DMS53 treated with DMSO at 0.1 percent for 48 hours (cell line): ENCODE measurements around the gene ISOC1.

Experiments used
- DNase-seq: peaks from one replicate; lab custom pipeline; 2025; ENCODE audit not compliant: unreplicated experiment; lab: John Stamatoyannopoulos, UW

The ISOC1 gene

GRCh38 chr5:129124608-129125007 is 30.1 kb downstream of the ISOC1 start:
- DNase-seq = no peak

- DNase-seq = no peak
Measured at GRCh38 chr5:129125819-129126218, 31.3 kb downstream of the ISOC1 start.

- DNase-seq = no peak
Measured at GRCh38 chr5:129133553-129133952, 39.0 kb downstream of the ISOC1 start.

- no peak for DNase-seq
Measured at GRCh38 chr5:129135633-129136032, 41.1 kb downstream of the ISOC1 start.

- no peak for DNase-seq
Measured at GRCh38 chr5:129137637-129138036, 43.1 kb downstream of the ISOC1 start.

GRCh38 chr5:129141078-129141477 is 46.5 kb downstream of the ISOC1 start:
- no peak for DNase-seq

- no peak for DNase-seq
Measured at GRCh38 chr5:129141696-129142095, 47.1 kb downstream of the ISOC1 start.

- DNase-seq = no peak
Measured at GRCh38 chr5:129155876-129156275, 61.3 kb downstream of the ISOC1 start.

- no peak for DNase-seq
Measured at GRCh38 chr5:129161830-129162229, 67.3 kb downstream of the ISOC1 start.
